Esophagus (tissue), 2 donors: ENCODE results near the gene REG3G. TPM values are rescaled to one million over a fixed set of nuclear protein-coding genes. Genes with fewer than 3 reads are reported as not detected.

Experiments used
- polyA plus RNA-seq, 2 donors: library from polyadenylated mRNA; stranded (reverse); fragments of 200-250 nt; gene quantifications; one replicate each; pipeline ENCODE4 v1.2.3, GENCODE V29; 2013
- donor health status: healthy with polysubstance abuse.
- donor health status: Bipolar disorder and iron deficiency.

The REG3G gene
- polyA plus RNA-seq, 2 donors: not detected

Other genes with a start within 250 kb of the REG3G start
- 1 to 10 TPM in 1 of 2 donors, under 1 TPM in 1; 0.34 to 1.8 TPM for gene REG1B, start 62.3 kb downstream of the REG3G start, polyA plus RNA-seq
- 1 to 10 TPM in 1 of 2 donors, under 1 TPM in 1; 1.00 to 8.0 TPM for gene REG1A, start 94.8 kb downstream of the REG3G start, polyA plus RNA-seq
- gene REG3A, start 134.1 kb downstream of the REG3G start, polyA plus RNA-seq: 1 to 10 TPM in 1 of 2 donors, not detected in 1; 1.5 TPM